WERI-Rb-1 (cell line): Measurements from ENCODE around the gene DNAH10.

Experiments used
- DNase-seq: peaks from one replicate; pipeline ENCODE4 v3.0.0-alpha.2; 2020
- H3K27ac ChIP-seq: fragments of 250-450 bp; sonication (Bioruptor Pico); 2 replicates; pipeline ENCODE4 v1.5.1; 2020; ENCODE audit warnings: mild to moderate bottlenecking, moderate library complexity
- H3K27me3 ChIP-seq: fragments of 250-450 bp; sonication (Bioruptor Pico); 2 replicates; pipeline ENCODE4 v1.5.1; 2021; ENCODE audit warnings: mild to moderate bottlenecking, low read depth, moderate library complexity; ENCODE audit not compliant: insufficient read depth, severe bottlenecking
- H3K36me3 ChIP-seq: fragments of 250-450 bp; sonication (Bioruptor Pico); 2 replicates; pipeline ENCODE4 v1.5.1; 2020; ENCODE audit warnings: mild to moderate bottlenecking, moderate library complexity
- H3K4me3 ChIP-seq: 2 replicates; pipeline ENCODE4 v1.5.1; 2011; ENCODE audit warnings: low read depth, mild to moderate bottlenecking, control low read depth, low read length
- H3K9me3 ChIP-seq: fragments of 250-450 bp; sonication (Bioruptor Pico); 2 replicates; pipeline ENCODE4 v1.5.1; 2021; ENCODE audit warnings: mild to moderate bottlenecking, moderate library complexity; ENCODE audit not compliant: severe bottlenecking
- TF ChIP-seq, protein P1 (sequence below): IDR thresholded peaks from 2 replicates; pipeline ENCODE4 v1.5.1; 2011; ENCODE audit warnings: low read depth, mild to moderate bottlenecking, control low read depth, inconsistent platforms, low read length

DNAH10 gene

GRCh38 chr12:123931686-123932321, 169.7 kb downstream of the DNAH10 start:
- Histone ChIP-seq H3K27ac (no peak overlapping the region), H3K36me3 (no peaks in the 10 kb centered on the region), H3K4me3 (no peak overlapping the region), H3K9me3 (no peaks in the 10 kb centered on the region), H3K27me3 (no peaks in the 10 kb centered on the region)
- DNase-seq = no peak
- TF ChIP-seq, protein P1, sequence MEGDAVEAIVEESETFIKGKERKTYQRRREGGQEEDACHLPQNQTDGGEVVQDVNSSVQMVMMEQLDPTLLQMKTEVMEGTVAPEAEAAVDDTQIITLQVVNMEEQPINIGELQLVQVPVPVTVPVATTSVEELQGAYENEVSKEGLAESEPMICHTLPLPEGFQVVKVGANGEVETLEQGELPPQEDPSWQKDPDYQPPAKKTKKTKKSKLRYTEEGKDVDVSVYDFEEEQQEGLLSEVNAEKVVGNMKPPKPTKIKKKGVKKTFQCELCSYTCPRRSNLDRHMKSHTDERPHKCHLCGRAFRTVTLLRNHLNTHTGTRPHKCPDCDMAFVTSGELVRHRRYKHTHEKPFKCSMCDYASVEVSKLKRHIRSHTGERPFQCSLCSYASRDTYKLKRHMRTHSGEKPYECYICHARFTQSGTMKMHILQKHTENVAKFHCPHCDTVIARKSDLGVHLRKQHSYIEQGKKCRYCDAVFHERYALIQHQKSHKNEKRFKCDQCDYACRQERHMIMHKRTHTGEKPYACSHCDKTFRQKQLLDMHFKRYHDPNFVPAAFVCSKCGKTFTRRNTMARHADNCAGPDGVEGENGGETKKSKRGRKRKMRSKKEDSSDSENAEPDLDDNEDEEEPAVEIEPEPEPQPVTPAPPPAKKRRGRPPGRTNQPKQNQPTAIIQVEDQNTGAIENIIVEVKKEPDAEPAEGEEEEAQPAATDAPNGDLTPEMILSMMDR = 0 out of 2 replicates have a peak, but pooled peaks have one; percentile 3

DNA sequence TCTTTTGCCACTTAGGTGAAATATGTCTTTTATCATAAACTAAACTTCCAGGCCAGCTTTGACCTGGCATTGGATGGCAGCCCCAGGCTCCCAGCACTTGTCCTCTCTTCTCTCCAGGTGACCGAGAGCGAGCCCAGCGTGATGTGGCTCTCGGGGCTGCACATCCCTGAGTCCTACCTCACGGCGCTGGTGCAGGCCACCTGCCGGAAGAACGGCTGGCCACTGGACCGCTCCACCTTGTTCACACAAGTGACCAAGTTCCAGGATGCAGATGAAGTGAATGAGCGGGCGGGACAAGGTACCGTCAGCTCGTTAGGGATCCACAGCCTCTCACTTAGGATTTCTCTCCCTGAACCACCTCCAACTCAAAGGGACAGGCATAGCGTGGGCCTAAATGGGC, 171.1 kb downstream of the DNAH10 start:
- H3K9me3 ChIP-seq = no peaks in the 10 kb centered on the region
- TF ChIP-seq, protein P1 = no peak
- no peak overlapping the region for H3K27ac ChIP-seq
- no peaks in the 10 kb centered on the region for H3K36me3 ChIP-seq
- no peak for DNase-seq
- H3K27me3 ChIP-seq = no peaks in the 10 kb centered on the region
- H3K4me3 ChIP-seq = no peak overlapping the region

DNA sequence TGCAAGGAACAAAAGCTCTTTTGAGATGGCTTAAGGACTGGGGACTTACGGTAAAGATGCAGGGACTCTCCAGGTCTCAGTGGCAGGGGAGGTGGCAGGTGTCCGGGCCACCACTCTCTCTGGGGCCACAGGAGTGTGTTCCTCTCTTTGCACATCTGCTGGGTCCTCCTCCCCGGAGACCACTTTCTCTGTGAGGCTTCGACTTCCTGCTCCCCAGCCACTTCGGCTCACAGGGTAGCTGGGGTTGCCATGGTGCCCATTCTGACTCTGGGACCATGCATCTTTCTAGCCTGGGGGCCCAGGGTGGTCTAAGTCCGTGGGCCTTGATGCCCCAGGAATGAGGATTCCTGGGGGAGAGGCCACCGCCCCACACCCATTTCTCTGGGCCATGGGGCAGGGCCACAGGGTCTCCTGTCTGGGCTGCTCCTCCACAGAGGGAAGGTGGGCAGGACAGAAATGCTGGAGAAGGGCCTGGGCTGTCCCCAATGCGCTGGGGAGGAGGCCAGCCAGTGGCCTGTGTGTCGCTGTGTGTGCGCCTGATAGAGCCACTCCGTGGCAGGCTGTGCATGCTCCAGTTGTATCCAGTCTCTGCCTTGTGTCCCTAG, 172.0 kb downstream of the DNAH10 start:
- H3K4me3 ChIP-seq = no peak overlapping the region
- no peaks in the 10 kb centered on the region for H3K27me3 ChIP-seq
- H3K36me3 ChIP-seq = no peaks in the 10 kb centered on the region
- H3K9me3 ChIP-seq = no peaks in the 10 kb centered on the region
- H3K27ac ChIP-seq = no peak overlapping the region
- TF ChIP-seq, protein P1 = no peak
- no peak for DNase-seq

DNA sequence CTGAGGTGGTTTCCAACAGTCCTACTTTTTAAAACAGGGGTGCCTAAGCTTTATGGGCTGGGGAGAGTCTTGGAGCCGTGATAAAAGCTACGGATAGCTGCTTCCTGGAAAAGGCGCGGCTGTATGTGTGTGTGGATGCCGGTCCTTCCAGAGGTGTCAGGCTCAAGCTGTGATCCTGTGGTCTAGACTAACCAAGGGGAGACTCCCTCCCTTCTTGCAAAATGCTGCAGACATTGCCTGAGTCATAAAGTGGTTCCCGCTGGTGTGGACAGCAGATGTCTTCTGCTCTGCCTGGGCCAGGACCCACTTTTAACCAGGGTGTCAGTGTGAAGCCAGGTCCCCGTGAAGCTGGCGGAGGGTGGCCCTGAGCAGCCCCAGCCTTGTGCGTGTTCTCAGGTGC, 172.7 kb downstream of the DNAH10 start:
- Histone ChIP-seq H3K36me3 (no peaks in the 10 kb centered on the region), H3K27ac (no peak overlapping the region), H3K9me3 (no peaks in the 10 kb centered on the region), H3K27me3 (no peaks in the 10 kb centered on the region), H3K4me3 (no peak overlapping the region)
- TF ChIP-seq, protein P1 = no peak
- DNase-seq = no peak

DNA sequence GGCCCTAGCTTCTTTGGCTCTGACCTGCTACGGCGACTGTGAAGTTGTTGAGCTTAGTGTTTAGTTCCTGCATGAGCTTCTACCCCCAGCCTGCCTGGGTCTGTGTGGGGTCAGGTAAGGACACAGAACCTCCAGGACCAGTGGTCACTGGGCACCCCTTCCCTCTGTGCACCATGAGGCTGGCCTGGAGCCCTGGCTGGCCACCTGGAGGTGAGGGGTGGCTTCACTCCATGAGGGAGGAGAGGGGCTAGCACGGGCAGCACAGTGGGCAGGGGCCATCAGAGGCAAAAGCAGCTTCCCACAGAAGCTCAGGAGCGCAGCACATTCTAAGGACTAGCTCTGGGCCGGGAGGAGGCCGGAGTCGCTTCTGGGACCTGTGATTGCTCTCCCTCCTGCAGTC, 173.9 kb downstream of the DNAH10 start:
- no peaks in the 10 kb centered on the region for H3K9me3 ChIP-seq
- no peak overlapping the region for H3K27ac ChIP-seq
- TF ChIP-seq, protein P1 = no peak
- H3K27me3 ChIP-seq = no peaks in the 10 kb centered on the region
- no peak overlapping the region for H3K4me3 ChIP-seq
- DNase-seq = no peak
- no peaks in the 10 kb centered on the region for H3K36me3 ChIP-seq

GRCh38 chr12:123936471-123936870, 174.4 kb downstream of the DNAH10 start:
- H3K27ac ChIP-seq = no peak overlapping the region
- H3K9me3 ChIP-seq = no peaks in the 10 kb centered on the region
- H3K4me3 ChIP-seq = no peak overlapping the region
- no peaks in the 10 kb centered on the region for H3K36me3 ChIP-seq
- no peaks in the 10 kb centered on the region for H3K27me3 ChIP-seq
- TF ChIP-seq, protein P1 = no peak
- DNase-seq = no peak
